Spleen (tissue), 11 donors: ENCODE results near the gene DDX54. TPM values are rescaled to one million over a fixed set of nuclear protein-coding genes. Genes with fewer than 3 reads are reported as not detected.

Experiments used
- DNase-seq: peaks from one replicate; pipeline ENCODE4 v3.0.0-alpha.2; 2020
- H3K27ac ChIP-seq, 8 donors: fragments of 200-600 bp; sonication (generic) in 7 of 8; 1 replicate in 4 of 8; 2 replicates in 4 of 8; pipeline versions ENCODE4 v1.5.0 to v1.8.0; 2016 to 2021; ENCODE audit warnings: inconsistent platforms in 4 of 8, mild to moderate bottlenecking in 4 of 8, moderate library complexity in 1 of 8
- H3K27me3 ChIP-seq, 7 donors: fragments of 200-600 bp; sonication (generic) in 6 of 7; replicated peaks in 1 of 7; 1 replicate in 4 of 7; 2 replicates in 3 of 7; pipeline versions ENCODE4 v1.5.0 to v1.8.0; 2016 to 2021; ENCODE audit warnings: inconsistent platforms in 3 of 7, mild to moderate bottlenecking in 1 of 7
- H3K36me3 ChIP-seq, 6 donors: fragments of 200-600 bp; sonication (generic) in 5 of 6; 1 replicate in 4 of 6; 2 replicates in 2 of 6; pipeline versions ENCODE4 v1.5.0 to v1.8.0; 2016 to 2021; ENCODE audit warnings: inconsistent platforms in 2 of 6
- H3K4me1 ChIP-seq, 6 donors: fragments of 200-600 bp; sonication (generic) in 5 of 6; 1 replicate in 3 of 6; 2 replicates in 3 of 6; pipeline versions ENCODE4 v1.5.0 to v1.8.0; 2016 to 2021; ENCODE audit warnings: inconsistent platforms in 3 of 6
- H3K4me3 ChIP-seq, 8 donors: fragments of 200-600 bp; sonication (generic) in 7 of 8; 1 replicate in 4 of 8; 2 replicates in 4 of 8; pipeline versions ENCODE4 v1.5.0 to v1.8.0; 2016 to 2021; ENCODE audit warnings: inconsistent platforms in 4 of 8, mild to moderate bottlenecking in 4 of 8, moderate library complexity in 2 of 8
- H3K9me3 ChIP-seq, 8 donors: fragments of 200-600 bp; sonication (generic) in 7 of 8; 1 replicate in 4 of 8; 2 replicates in 4 of 8; pipeline versions ENCODE4 v1.5.0 to v1.8.0; 2016 to 2021; ENCODE audit warnings: inconsistent platforms in 4 of 8
- CTCF ChIP-seq, 11 experiments: fragments of 200-600 bp in 7 of 11; fragments of 450-650 bp in 4 of 11; sonication (generic) in 4 of 11; IDR thresholded peaks in 8 of 11; conservative IDR thresholded peaks in 3 of 11; 1 replicate in 7 of 11; 2 replicates in 4 of 11; pipeline versions ENCODE4 v1.4.0 to v1.8.0; 2016 to 2021; ENCODE audit warnings: antibody characterized with exemption in 11 of 11, inconsistent platforms in 4 of 11, mild to moderate bottlenecking in 1 of 11
- POLR2A ChIP-seq, 3 donors: fragments of 450-650 bp; IDR thresholded peaks; one replicate each; pipeline ENCODE4 v1.5.1; 2017; ENCODE audit warnings: antibody characterized with exemption in 3 of 3, mild to moderate bottlenecking in 1 of 3
- POLR2AphosphoS5 ChIP-seq, 3 donors: sonication (generic); formaldehyde crosslinking; IDR thresholded peaks; one replicate each; pipeline ENCODE4 v1.5.1; 2017; ENCODE audit warnings: antibody characterized with exemption in 3 of 3
- WGBS, 5 donors: extraction: QIAGEN DNeasy Blood & Tissue Kit in 3 of 5; methylation state at CpG; one replicate each; pipeline versions ENCODE4 v1.1.5 to v1.1.7; 2013 to 2018; 5-methylcytosine and 5-hydroxymethylcytosine counted together
- intact Hi-C: fragments of 100-400 bp; cut with DNase I; formaldehyde crosslinking; loops from one replicate; pipeline ENCODE4 v1.15.0; 2023; ENCODE audit warnings: low total_unique reads
- microRNA-seq, 3 donors: library from miRNA; unstranded; fragments of <30 nt; microRNA quantifications; one replicate each; pipeline versions ENCODE4 to v1.1.0, GENCODE V29; 2019 to 2020
- polyA plus RNA-seq, 3 donors: library from polyadenylated mRNA; stranded (reverse); fragments of 200-250 nt; gene quantifications; one replicate each; pipeline ENCODE4 v1.2.1, GENCODE V29; 2013
- small RNA-seq, 4 donors: library from RNA; depleted of rRNA; stranded (forward); fragments of <200 nt; gene quantifications; one replicate each; pipeline ENCODE3, GENCODE V24; 2016
- total RNA-seq, 7 donors: library from RNA; depleted of rRNA in 3 of 7; stranded (reverse); fragments of >200 nt in 3 of 7; fragmentation: NEBNext Ultra II Directional in 4 of 7; extraction: Animal tissue kit (Norgen Biotek cat#: 25700) in 4 of 7; gene quantifications; one replicate each; pipeline versions ENCODE4 v1.1.0 to v1.2.1, GENCODE V29; 2016 to 2021
- donor health status: healthy with polysubstance abuse.
- donor health status: DM: no; HTN: no; CAD: no; lungs with moderate emphysema.
- donor health status: DM: no; HTN: no; CAD: no.
- donor health status: Bipolar disorder and iron deficiency.
- donor health status: healthy.
- donor health status: DM: no; HTN: no; CAD: no.
- donor health status: DM: yes; HTN: yes; CAD: no.

Gene DDX54
- total and polyA plus RNA-seq, 10 donors = 44.4 to 80.3 (median 60.3) TPM

- Histone ChIP-seq H3K9me3 (no peaks in the 10 kb centered on the region), H3K36me3 (no peaks in the 10 kb centered on the region), H3K27me3 (peaks cover 0 to 20% (median 0%) of the 10 kb centered on the region in 7 donors), H3K4me3 (no peak overlapping the region), H3K4me1 (peaks cover 0 to 12% (median 9%) of the 10 kb centered on the region in 6 donors), H3K27ac (no peak overlapping the region)
- intact Hi-C loops = no loop called here
- DNase-seq = no peak
- WGBS, 5 donors = 86 to 94% (median 94%) methylated on average over 4 of the region's 4 CpGs
- TF ChIP-seq CTCF (IDR thresholded peaks at IDR 0.05 in 8 of 11, conservative IDR thresholded peaks at IDR 0.05 in 3 of 11) (no peak), POLR2A (IDR thresholded peaks at IDR 0.05) (no peak), POLR2AphosphoS5 (IDR thresholded peaks at IDR 0.05) (no peak)
Observed at GRCh38 chr12:113108308-113108707, 77.0 kb downstream of the DDX54 start.

Small RNA genes within 50 kb of the gene (microRNA-seq; reads per million reads assigned to microRNA genes)
- 0 reads per million in 3 donors for gene MIR7106

Small RNA genes within 50 kb of the gene (small RNA-seq; reads per million reads assigned to genes)
- 0 reads per million in 4 donors for gene MIR7106
- 0 reads per million in 4 donors for gene RF00019

Other genes starting within 250 kb of the DDX54 start
- 10 to 100 TPM; 26.9 to 54.5 (median 37.3) TPM for gene OAS3, start 247.0 kb downstream of the DDX54 start, total RNA-seq
- gene OAS3, start 247.0 kb downstream of the DDX54 start, polyA plus RNA-seq = 10 to 100 TPM in 1 of 3 donors, 1 to 10 TPM in 2; 5.0 to 14.7 (median 5.5) TPM
- 10 to 100 TPM; 37.9 to 71.4 (median 48.7) TPM for gene OAS2, start 207.0 kb downstream of the DDX54 start, total RNA-seq
- gene OAS2, start 207.0 kb downstream of the DDX54 start, polyA plus RNA-seq = 10 to 100 TPM; 21.0 to 32.1 (median 25.6) TPM
- gene DTX1, start 128.7 kb downstream of the DDX54 start, total RNA-seq = 100 to 1,000 TPM in 2 of 7 donors, 10 to 100 TPM in 5; 54.6 to 141 (median 76.1) TPM
- 100 to 1,000 TPM in 1 of 3 donors, 10 to 100 TPM in 2; 53.4 to 102 (median 96.7) TPM for gene DTX1, start 128.7 kb downstream of the DDX54 start, polyA plus RNA-seq
- gene RASAL1, start 49.7 kb downstream of the DDX54 start, total RNA-seq = 1 to 10 TPM in 1 of 7 donors, under 1 TPM in 4, not detected in 2; 0.13 to 1.7 (median 0.57) TPM
- gene RASAL1, start 49.7 kb downstream of the DDX54 start, polyA plus RNA-seq = 1 to 10 TPM in 1 of 3 donors, under 1 TPM in 2; 0.58 to 1.1 (median 0.91) TPM
- not detected for gene CFAP73, start 35.8 kb downstream of the DDX54 start, total RNA-seq
- under 1 TPM; 0.64 to 0.71 (median 0.70) TPM for gene CFAP73, start 35.8 kb downstream of the DDX54 start, polyA plus RNA-seq
- 10 to 100 TPM; 11.1 to 15.6 (median 11.9) TPM for gene RITA1, start 243 bp upstream of the DDX54 start, total RNA-seq
- 10 to 100 TPM in 2 of 3 donors, 1 to 10 TPM in 1; 9.0 to 15.5 (median 13.0) TPM for gene RITA1, start 243 bp upstream of the DDX54 start, polyA plus RNA-seq
- 10 to 100 TPM; 44.6 to 90.1 (median 51.9) TPM for gene TPCN1, start 36.0 kb upstream of the DDX54 start, total RNA-seq
- gene TPCN1, start 36.0 kb upstream of the DDX54 start, polyA plus RNA-seq = 10 to 100 TPM; 15.5 to 28.9 (median 27.8) TPM
- 100 to 1,000 TPM in 2 of 7 donors, 10 to 100 TPM in 5; 54.7 to 126 (median 84.4) TPM for gene SLC8B1, start 149.6 kb upstream of the DDX54 start, total RNA-seq
- gene SLC8B1, start 149.6 kb upstream of the DDX54 start, polyA plus RNA-seq = 10 to 100 TPM; 15.0 to 47.1 (median 32.5) TPM
- gene PLBD2, start 173.1 kb upstream of the DDX54 start, total RNA-seq = 10 to 100 TPM; 27.9 to 38.8 (median 30.6) TPM
- gene PLBD2, start 173.1 kb upstream of the DDX54 start, polyA plus RNA-seq = 1 to 10 TPM; 4.2 to 9.0 (median 4.3) TPM
- 1 to 10 TPM in 2 of 7 donors, under 1 TPM in 4, not detected in 1; 0.61 to 3.4 (median 0.94) TPM for gene SDS, start 218.4 kb upstream of the DDX54 start, total RNA-seq
- 1 to 10 TPM; 1.2 to 3.5 (median 1.7) TPM for gene SDS, start 218.4 kb upstream of the DDX54 start, polyA plus RNA-seq
- 1 to 10 TPM; 2.0 to 8.4 (median 4.7) TPM for gene SDSL, start 236.9 kb upstream of the DDX54 start, total RNA-seq
- 10 to 100 TPM in 1 of 3 donors, 1 to 10 TPM in 2; 5.2 to 12.1 (median 8.9) TPM for gene SDSL, start 236.9 kb upstream of the DDX54 start, polyA plus RNA-seq